ENCODE data around the gene PNKD.

GRCh38 chr2:218276986-218277755 is 6.9 kb downstream of the PNKD start:
- TF ChIP-seq GATA2 (IDR thresholded peaks at IDR 0.05; ENCODE audit: low read depth, low read length) (no peak), GATA3 (IDR thresholded peaks at IDR 0.05; ENCODE audit: low read depth, low read length) (no peak)
